ENCODE data around the gene PCK2.

The PCK2 gene

GRCh38 chr14:24075485-24076301 is 18.4 kb upstream of the PCK2 start:
- no peak for DNase-seq (ENCODE audit: low read depth)

GRCh38 chr14:24076302-24076601 is 17.9 kb upstream of the PCK2 start:
- no peak for DNase-seq (ENCODE audit: low read depth)

- DNase-seq (ENCODE audit: low read depth) = no peak
These were observed 17.0 kb upstream of the PCK2 start for GRCh38 chr14:24077086-24077485.

GRCh38 chr14:24078146-24078545 is 16.0 kb upstream of the PCK2 start:
- no peak for DNase-seq (ENCODE audit: low read depth)

- no peak for DNase-seq (ENCODE audit: low read depth)
These were observed 14.5 kb upstream of the PCK2 start for GRCh38 chr14:24079491-24080141.

GRCh38 chr14:24080142-24080530 is 14.0 kb upstream of the PCK2 start:
- no peak for DNase-seq (ENCODE audit: low read depth)

GRCh38 chr14:24080888-24081738 is 13.0 kb upstream of the PCK2 start:
- peak; percentile 47 for DNase-seq (ENCODE audit: low read depth)

- no peak for DNase-seq (ENCODE audit: low read depth)
These were observed 12.3 kb upstream of the PCK2 start for GRCh38 chr14:24081739-24082211.

GRCh38 chr14:24082411-24083080 is 11.6 kb upstream of the PCK2 start:
- no peak for DNase-seq (ENCODE audit: low read depth)

GRCh38 chr14:24083462-24083861 is 10.6 kb upstream of the PCK2 start:
- no peak for DNase-seq (ENCODE audit: low read depth)

- DNase-seq (ENCODE audit: low read depth) = no peak
These were observed 9.7 kb upstream of the PCK2 start for GRCh38 chr14:24084440-24084839.

GRCh38 chr14:24085215-24085614 is 8.9 kb upstream of the PCK2 start:
- no peak for DNase-seq (ENCODE audit: low read depth)

GRCh38 chr14:24086193-24086955 is 7.7 kb upstream of the PCK2 start:
- no peak for DNase-seq (ENCODE audit: low read depth)

- DNase-seq (ENCODE audit: low read depth) = no peak
These were observed 7.1 kb upstream of the PCK2 start for GRCh38 chr14:24087004-24087403.

- DNase-seq (ENCODE audit: low read depth) = no peak
These were observed 6.0 kb upstream of the PCK2 start for GRCh38 chr14:24088095-24088494.

- no peak for DNase-seq (ENCODE audit: low read depth)
These were observed 4.2 kb upstream of the PCK2 start for GRCh38 chr14:24089890-24090289.

- DNase-seq (ENCODE audit: low read depth) = no peak
These were observed 2.0 kb upstream of the PCK2 start for GRCh38 chr14:24092110-24092504.

GRCh38 chr14:24092505-24093206 is 1.5 kb upstream of the PCK2 start:
- no peak for DNase-seq (ENCODE audit: low read depth)

GRCh38 chr14:24093207-24093900 is 757 bp upstream of the PCK2 start:
- DNase-seq (ENCODE audit: low read depth) = no peak

- DNase-seq (ENCODE audit: low read depth) = no peak
These were observed 745 bp downstream of the PCK2 start for GRCh38 chr14:24094841-24095270.

All from T follicular helper cell (primary cell).